ENCODE results near the gene ATP4A.

The ATP4A gene

GRCh38 chr19:35577918-35578317, 14.5 kb upstream of the ATP4A start:
- Histone ChIP-seq H3K4me3 (ENCODE audit: low read depth in 1 of 2, low read length in 1 of 2) (no peak overlapping the region), H3K27me3 (peaks cover 5% of the 10 kb centered on the region), H3K9me3 (peaks cover 20% of the 10 kb centered on the region), H3K36me3 (no peaks in the 10 kb centered on the region), H3K4me1 (ENCODE audit: control insufficient read depth in 1 of 2, insufficient read depth in 1 of 2, low read depth in 1 of 2, low read length in 1 of 2) (no peaks in the 10 kb centered on the region), H3K27ac (no peak overlapping the region)
- TF ChIP-seq CTCF (IDR thresholded peaks at IDR 0.05) = no peak

- no peak overlapping the region for H3K27ac ChIP-seq
- peaks cover 11% of the 10 kb centered on the region for H3K9me3 ChIP-seq
- peaks cover 17% of the 10 kb centered on the region for H3K27me3 ChIP-seq
- H3K36me3 ChIP-seq = no peaks in the 10 kb centered on the region
- no peaks in the 10 kb centered on the region for H3K4me1 ChIP-seq (ENCODE audit: control insufficient read depth in 1 of 2, insufficient read depth in 1 of 2, low read depth in 1 of 2, low read length in 1 of 2)
- H3K4me3 ChIP-seq (ENCODE audit: low read depth in 1 of 2, low read length in 1 of 2) = no peak overlapping the region
- TF ChIP-seq CTCF (IDR thresholded peaks at IDR 0.05) = no peak
Observed at GRCh38 chr19:35571406-35571965, 8.0 kb upstream of the ATP4A start.

- H3K36me3 ChIP-seq = no peaks in the 10 kb centered on the region
- no peak overlapping the region for H3K4me3 ChIP-seq (ENCODE audit: low read depth in 1 of 2, low read length in 1 of 2)
- no peak for TF ChIP-seq CTCF (IDR thresholded peaks at IDR 0.05)
- no peaks in the 10 kb centered on the region for H3K4me1 ChIP-seq (ENCODE audit: control insufficient read depth in 1 of 2, insufficient read depth in 1 of 2, low read depth in 1 of 2, low read length in 1 of 2)
- H3K27me3 ChIP-seq = peaks cover 17% of the 10 kb centered on the region
- H3K27ac ChIP-seq = no peak overlapping the region
- no peaks in the 10 kb centered on the region for H3K9me3 ChIP-seq
Observed at GRCh38 chr19:35569281-35569781, 5.9 kb upstream of the ATP4A start.

GRCh38 chr19:35566738-35567137, 3.3 kb upstream of the ATP4A start:
- Histone ChIP-seq H3K4me1 (ENCODE audit: control insufficient read depth in 1 of 2, insufficient read depth in 1 of 2, low read depth in 1 of 2, low read length in 1 of 2) (no peaks in the 10 kb centered on the region), H3K9me3 (no peaks in the 10 kb centered on the region), H3K27ac (no peak overlapping the region), H3K36me3 (no peaks in the 10 kb centered on the region), H3K27me3 (peaks cover 18% of the 10 kb centered on the region), H3K4me3 (ENCODE audit: low read depth in 1 of 2, low read length in 1 of 2) (no peak overlapping the region)
- no peak for TF ChIP-seq CTCF (IDR thresholded peaks at IDR 0.05)

GRCh38 chr19:35565016-35565856, 1.8 kb upstream of the ATP4A start:
- no peaks in the 10 kb centered on the region for H3K9me3 ChIP-seq
- H3K4me1 ChIP-seq (ENCODE audit: control insufficient read depth in 1 of 2, insufficient read depth in 1 of 2, low read depth in 1 of 2, low read length in 1 of 2) = no peaks in the 10 kb centered on the region
- H3K4me3 ChIP-seq (ENCODE audit: low read depth in 1 of 2, low read length in 1 of 2) = no peak overlapping the region
- H3K27ac ChIP-seq = no peak overlapping the region
- no peak for TF ChIP-seq CTCF (IDR thresholded peaks at IDR 0.05)
- H3K36me3 ChIP-seq = no peaks in the 10 kb centered on the region
- H3K27me3 ChIP-seq = peaks cover 21% of the 10 kb centered on the region

Data from neutrophil (primary cell).